Mesodermal cell (in vitro differentiated cells): ENCODE results near the gene RGS14.
"Not testable (repeated sequence)": the region's sequence is repeated elsewhere in the genome, so short reads cannot be mapped to it uniquely, and the experiment has no call there.

Experiments used
- H3K27ac ChIP-seq: 2 replicates; pipeline ENCODE4 v1.7.0; 2013; ENCODE audit warnings: mild to moderate bottlenecking, low read depth, low read length, moderate library complexity; ENCODE audit not compliant: severe bottlenecking
- H3K36me3 ChIP-seq: 2 replicates; pipeline ENCODE4 v1.7.1; 2013; ENCODE audit warnings: mild to moderate bottlenecking, low read length, moderate library complexity; ENCODE audit not compliant: control insufficient read depth, insufficient read depth
- H3K4me1 ChIP-seq: one replicate; pipeline ENCODE4 v1.7.1; 2013; ENCODE audit warnings: mild to moderate bottlenecking, low read length; ENCODE audit not compliant: insufficient read depth, control insufficient read depth, poor library complexity, severe bottlenecking
- H3K4me3 ChIP-seq: 2 replicates; pipeline ENCODE4 v1.7.0; 2013; ENCODE audit warnings: low read length, control low read depth, mild to moderate bottlenecking; ENCODE audit not compliant: insufficient read depth, poor library complexity, severe bottlenecking; ENCODE audit errors: extremely low read depth
- H3K9me3 ChIP-seq: 2 replicates; pipeline ENCODE4 v1.7.1; 2013; ENCODE audit warnings: mild to moderate bottlenecking, low read length, moderate library complexity; ENCODE audit not compliant: control insufficient read depth
- WGBS, 2 experiments: methylation state at CpG; one replicate each; pipeline ENCODE4 v1.1.5; 2013; ENCODE audit warnings: missing lambda C conversion rate in 2 of 2; ENCODE audit not compliant: insufficient coverage in 2 of 2; 5-methylcytosine and 5-hydroxymethylcytosine counted together

RGS14 gene

DNA sequence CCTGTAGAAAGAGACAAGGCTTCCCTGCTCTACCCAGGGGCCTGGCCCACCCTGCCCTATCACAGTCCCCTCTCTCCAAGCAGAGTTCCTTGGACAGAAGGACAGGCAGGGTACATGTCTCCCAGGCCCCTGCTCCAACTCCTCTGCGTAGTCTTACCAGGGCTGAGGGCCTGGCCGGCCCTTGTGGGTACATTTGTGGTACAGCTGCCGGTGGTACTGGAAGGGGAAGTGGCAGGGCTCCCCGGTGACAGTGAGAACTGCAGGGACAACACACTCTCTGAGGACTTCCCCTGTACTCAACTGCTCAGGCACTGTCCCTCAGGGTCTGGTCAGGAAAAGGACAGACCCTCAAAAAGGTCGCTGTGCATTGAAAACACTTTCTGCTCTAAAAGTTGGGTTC, 48.1 kb downstream of the RGS14 start:
- no peaks in the 10 kb centered on the region for H3K9me3 ChIP-seq
- H3K4me3 ChIP-seq = no peak overlapping the region
- peaks cover 6% of the 10 kb centered on the region for H3K4me1 ChIP-seq
- H3K27ac ChIP-seq = no peak overlapping the region
- no peaks in the 10 kb centered on the region for H3K36me3 ChIP-seq
- 89% methylated on average over 4 to 5 of the region's 5 CpGs for WGBS, 2 experiments

- no peaks in the 10 kb centered on the region for H3K36me3 ChIP-seq
- no peak within 1 kb of the TSS for H3K27ac ChIP-seq
- H3K4me1 ChIP-seq = no peaks in the 10 kb centered on the region
- no peaks in the 10 kb centered on the region for H3K9me3 ChIP-seq
- H3K4me3 ChIP-seq = no peak within 1 kb of the TSS
- WGBS, 2 experiments = 92 to 98% methylated on average over 7 to 9 of the region's 9 CpGs
Measured at GRCh38 chr5:177409043-177409801, 51.5 kb downstream of the RGS14 start, which contains the start of gene F12. TSS of gene F12 (minus strand) at chr5:177409564. CDS start at chr5:177409527, 37 bp downstream.

DNA sequence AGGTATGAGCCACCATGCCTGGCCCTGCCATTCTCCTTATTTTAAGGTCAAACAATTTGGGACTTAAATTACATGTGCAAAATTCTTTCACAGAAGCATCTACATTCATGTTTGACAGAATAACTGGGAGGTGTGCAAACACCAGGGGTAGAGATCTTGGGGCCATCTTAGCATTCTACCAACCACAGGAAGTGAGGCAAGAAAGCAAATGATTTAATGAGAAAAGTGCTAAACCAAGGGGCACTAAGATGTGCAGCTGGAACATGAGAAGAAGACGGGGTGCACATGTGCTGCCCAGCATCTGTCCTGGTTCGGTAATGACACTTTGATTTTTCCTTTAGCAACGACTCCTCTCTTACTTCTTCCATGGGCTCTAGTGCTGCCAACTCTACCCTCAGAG, 52.9 kb downstream of the RGS14 start:
- Histone ChIP-seq H3K9me3 (no peaks in the 10 kb centered on the region), H3K27ac (no peak overlapping the region), H3K36me3 (no peaks in the 10 kb centered on the region), H3K4me1 (no peaks in the 10 kb centered on the region), H3K4me3 (no peak overlapping the region)
- WGBS, 2 experiments = 83 to 94% methylated on average over 3 of the region's 3 CpGs

- no peaks in the 10 kb centered on the region for H3K4me1 ChIP-seq
- H3K36me3 ChIP-seq = no peaks in the 10 kb centered on the region
- no peak overlapping the region for H3K4me3 ChIP-seq
- no peaks in the 10 kb centered on the region for H3K9me3 ChIP-seq
- no peak overlapping the region for H3K27ac ChIP-seq
- WGBS, 2 experiments = 97 to 98% methylated on average over 6 to 7 of the region's 8 CpGs
Measured at GRCh38 chr5:177412603-177413233, 55.0 kb downstream of the RGS14 start.

DNA sequence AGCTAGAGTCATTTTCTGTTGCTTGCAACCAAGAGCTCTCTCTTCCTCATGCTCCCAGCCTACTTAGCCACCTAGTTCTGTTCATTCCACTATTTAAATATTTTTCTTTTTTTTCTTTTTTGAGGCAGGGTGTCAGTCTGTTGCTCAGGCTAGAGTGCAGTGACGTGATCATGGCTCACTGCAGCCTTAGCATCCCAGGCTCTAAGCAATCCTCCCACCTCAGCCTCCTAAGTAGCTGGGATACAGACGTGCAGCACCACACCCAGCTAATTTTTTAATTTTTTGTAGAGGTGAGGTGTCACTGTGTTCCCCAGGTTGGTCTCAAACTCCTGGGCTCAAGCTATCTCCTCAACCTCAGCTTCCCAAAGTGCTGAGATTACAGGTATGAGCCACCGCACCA, 56.8 kb downstream of the RGS14 start:
- 88 to 92% methylated on average over 1 to 2 of the region's 3 CpGs for WGBS, 2 experiments
- Histone ChIP-seq H3K9me3 (no peaks in the 10 kb centered on the region), H3K4me3 (no peak overlapping the region), H3K4me1 (no peaks in the 10 kb centered on the region), H3K27ac (no peak overlapping the region), H3K36me3 (no peaks in the 10 kb centered on the region)

GRCh38 chr5:177417081-177417480, 59.4 kb downstream of the RGS14 start:
- not testable (repeated sequence) for H3K9me3 ChIP-seq, H3K27ac ChIP-seq, H3K4me3 ChIP-seq, H3K4me1 ChIP-seq, H3K36me3 ChIP-seq
- 83 to 87% methylated on average over 5 of the region's 6 CpGs for WGBS, 2 experiments

DNA sequence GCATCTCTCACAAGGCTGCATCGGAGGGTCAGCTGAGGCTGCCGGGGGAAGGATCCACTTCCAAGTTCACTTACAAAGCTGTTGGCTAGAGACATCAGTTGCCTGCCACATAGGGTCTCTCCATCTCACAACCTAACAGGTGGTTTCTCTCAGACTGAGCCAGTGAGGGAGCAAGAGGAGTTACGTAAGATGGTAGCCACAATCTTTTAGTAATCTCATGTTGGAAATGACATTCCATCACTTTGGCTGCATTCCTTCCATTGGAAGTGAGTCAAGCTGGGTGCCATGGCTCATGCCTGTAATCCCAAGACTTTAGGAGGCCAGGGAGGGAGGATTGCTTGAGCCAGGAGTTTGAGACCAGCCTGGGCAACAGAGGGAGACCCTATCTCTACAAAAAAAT, 61.3 kb downstream of the RGS14 start:
- Histone ChIP-seq H3K4me3 (no peak overlapping the region), H3K36me3 (no peaks in the 10 kb centered on the region), H3K4me1 (no peaks in the 10 kb centered on the region), H3K9me3 (no peaks in the 10 kb centered on the region), H3K27ac (no peak overlapping the region)
- WGBS, 2 experiments = 86 to 100% methylated on average over 3 of the region's 3 CpGs

DNA sequence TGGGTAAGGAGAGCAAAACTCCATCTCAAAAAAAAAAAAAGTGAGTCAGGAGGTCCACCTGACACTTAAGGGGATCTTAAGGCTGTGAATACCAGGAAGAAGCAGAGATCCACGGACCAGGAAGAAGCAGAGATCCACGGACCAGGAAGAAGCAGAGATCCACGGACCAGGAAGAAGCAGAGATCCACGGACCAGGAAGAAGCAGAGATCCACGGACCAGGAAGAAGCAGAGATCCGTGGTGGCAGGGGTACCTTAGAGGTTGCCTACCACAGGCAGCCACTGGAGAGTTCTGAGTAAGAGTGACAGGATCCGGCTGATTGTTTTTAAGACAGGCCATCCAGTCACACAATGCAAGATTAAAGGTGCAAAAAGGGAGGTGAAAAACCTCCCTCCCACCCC, 62.7 kb downstream of the RGS14 start:
- WGBS, 2 experiments = 80 to 94% methylated on average over 4 to 6 of the region's 7 CpGs
- not testable (repeated sequence) for H3K9me3 ChIP-seq, H3K4me1 ChIP-seq, H3K36me3 ChIP-seq, H3K27ac ChIP-seq, H3K4me3 ChIP-seq

DNA sequence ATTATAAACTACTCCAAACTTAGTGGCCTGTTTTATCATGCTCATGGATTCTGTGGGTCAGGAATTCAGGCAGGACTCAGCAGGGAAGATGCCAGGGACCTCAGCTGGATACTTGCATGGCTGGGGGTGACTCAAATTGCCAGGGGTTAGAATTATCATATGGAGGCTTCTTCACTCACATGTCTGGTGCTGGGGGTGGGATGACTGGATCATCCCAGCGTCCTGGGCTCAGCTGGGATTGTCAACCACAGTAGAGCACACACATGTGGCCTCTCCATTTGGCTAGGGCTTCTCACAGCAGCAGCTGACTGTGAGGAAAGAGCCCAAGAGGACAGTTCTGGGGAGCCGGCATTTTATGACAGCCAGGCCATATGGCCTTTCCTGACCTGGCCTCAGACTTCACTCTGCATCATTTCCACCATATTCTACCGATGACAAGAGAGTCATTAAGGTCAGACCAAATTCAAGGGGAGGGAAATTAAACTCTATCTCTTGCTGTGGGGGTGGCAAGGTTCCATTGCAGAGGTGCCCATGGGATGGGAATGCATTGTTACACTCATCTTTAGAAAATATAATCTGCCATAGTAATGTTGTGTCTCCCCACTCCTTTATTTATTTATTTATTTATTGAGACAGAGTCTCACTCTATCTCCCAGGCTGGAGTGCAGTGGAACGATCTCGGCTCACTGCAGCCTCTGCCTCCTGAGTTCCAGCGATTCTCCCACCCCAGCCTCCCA, 63.5 kb downstream of the RGS14 start:
- Histone ChIP-seq H3K9me3 (no peaks in the 10 kb centered on the region), H3K4me3 (no peak overlapping the region), H3K27ac (no peak overlapping the region), H3K4me1 (peaks cover 6% of the 10 kb centered on the region), H3K36me3 (no peaks in the 10 kb centered on the region)
- WGBS, 2 experiments = 94% methylated on average over 4 of the region's 6 CpGs; no CpG with 5 or more reads in 1 of the 2 experiments
